ENCODE data around the gene AKAP6. TPM values are rescaled to one million over a fixed set of nuclear protein-coding genes. Genes with fewer than 3 reads are reported as not detected.

The AKAP6 gene
- total RNA-seq, 1 experiment from 2014 or later, result 1.1 TPM

DNA sequence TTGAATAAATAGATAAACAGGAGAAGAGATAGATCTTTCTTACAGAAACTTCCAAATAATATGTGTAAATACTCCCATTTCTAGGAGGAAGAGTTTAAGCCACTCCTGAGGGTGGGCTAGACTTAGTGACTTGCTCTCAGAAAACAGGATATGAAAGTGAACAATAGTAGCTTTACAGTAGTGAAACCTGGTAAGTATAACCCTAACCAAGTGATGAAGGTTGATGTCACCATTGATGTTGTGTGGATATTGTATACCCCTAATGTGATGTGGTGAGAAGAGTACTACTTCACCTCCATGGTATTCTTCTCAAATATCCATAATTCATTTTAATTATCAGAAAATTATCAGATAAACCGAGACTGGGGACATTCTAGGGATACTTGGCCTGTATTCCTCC lies 20.9 kb downstream of the AKAP6 start:
- no CpG with 5 or more reads among the region's 1 CpG for WGBS (ENCODE audit: extremely low coverage, insufficient read length, low lambda C conversion rate)

More for the DNA sequence above, 20.9 kb downstream of the AKAP6 start:
- no peak for DNase-seq
- H3K79me2 ChIP-seq (ENCODE audit: insufficient read depth, low read length), result no peaks in the 10 kb centered on the region
- no peak overlapping the region for H2AFZ ChIP-seq (ENCODE audit: low read length)
- no peaks in the 10 kb centered on the region for H3K79me1 ChIP-seq (ENCODE audit: insufficient read depth, low read depth, low read length, poor library complexity, severe bottlenecking)
- no peak overlapping the region for H2BK15ac ChIP-seq (ENCODE audit: low read depth, low read length)
- no peak overlapping the region for H3K4ac ChIP-seq (ENCODE audit: low read depth, low read length)
- TF ChIP-seq, protein P1, sequence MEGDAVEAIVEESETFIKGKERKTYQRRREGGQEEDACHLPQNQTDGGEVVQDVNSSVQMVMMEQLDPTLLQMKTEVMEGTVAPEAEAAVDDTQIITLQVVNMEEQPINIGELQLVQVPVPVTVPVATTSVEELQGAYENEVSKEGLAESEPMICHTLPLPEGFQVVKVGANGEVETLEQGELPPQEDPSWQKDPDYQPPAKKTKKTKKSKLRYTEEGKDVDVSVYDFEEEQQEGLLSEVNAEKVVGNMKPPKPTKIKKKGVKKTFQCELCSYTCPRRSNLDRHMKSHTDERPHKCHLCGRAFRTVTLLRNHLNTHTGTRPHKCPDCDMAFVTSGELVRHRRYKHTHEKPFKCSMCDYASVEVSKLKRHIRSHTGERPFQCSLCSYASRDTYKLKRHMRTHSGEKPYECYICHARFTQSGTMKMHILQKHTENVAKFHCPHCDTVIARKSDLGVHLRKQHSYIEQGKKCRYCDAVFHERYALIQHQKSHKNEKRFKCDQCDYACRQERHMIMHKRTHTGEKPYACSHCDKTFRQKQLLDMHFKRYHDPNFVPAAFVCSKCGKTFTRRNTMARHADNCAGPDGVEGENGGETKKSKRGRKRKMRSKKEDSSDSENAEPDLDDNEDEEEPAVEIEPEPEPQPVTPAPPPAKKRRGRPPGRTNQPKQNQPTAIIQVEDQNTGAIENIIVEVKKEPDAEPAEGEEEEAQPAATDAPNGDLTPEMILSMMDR (conservative IDR thresholded peaks at IDR 0.05), result no peak
- H3K4me1 ChIP-seq (ENCODE audit: insufficient read depth, low read length), result no peaks in the 10 kb centered on the region; the same call in 1 of the 2 replicates
- Mint-ChIP-seq H3K9me3 (peaks cover 0 to 3% of the 10 kb centered on the region in 2 experiments; a peak in 2 of 5 replicates), H3K4me3 (no peak overlapping the region), H3K27ac (no peak overlapping the region), H3K27me3 (ENCODE audit: low read depth) (no peaks in the 10 kb centered on the region), H3K36me3 (ENCODE audit: insufficient read depth in 1 of 3, low read depth in 3 of 3) (no peaks in the 10 kb centered on the region; a peak in 1 of 7 replicates), H3K4me1 (peaks cover 3 to 6% of the 10 kb centered on the region in 2 experiments; a peak in 3 of 4 replicates)
- no peak overlapping the region for H3K14ac ChIP-seq (ENCODE audit: insufficient read depth, low read length)
- H4K91ac ChIP-seq (ENCODE audit: insufficient read length, low read depth, low read length), result no peak overlapping the region
- H2BK20ac ChIP-seq (ENCODE audit: low read depth, low read length, poor library complexity, severe bottlenecking), result no peak overlapping the region
- H4K20me1 ChIP-seq (ENCODE audit: control insufficient read depth, insufficient read depth, insufficient read length), result no peaks in the 10 kb centered on the region
- H3T11ph ChIP-seq (ENCODE audit: low read length), result no peak overlapping the region
- H3K56ac ChIP-seq (ENCODE audit: insufficient read length, low read depth, low read length), result no peak overlapping the region
- H2BK5ac ChIP-seq (ENCODE audit: insufficient read length, low read length), result no peak overlapping the region
- H4K5ac ChIP-seq (ENCODE audit: insufficient read length, low read depth, low read length), result no peak overlapping the region
- H3K23ac ChIP-seq (ENCODE audit: insufficient read length, low read depth, low read length), result no peak overlapping the region
- no peak overlapping the region for H2BK120ac ChIP-seq (ENCODE audit: low read depth, low read length, poor library complexity, severe bottlenecking)
- H2AK5ac ChIP-seq (ENCODE audit: insufficient read length, low read length), result no peak overlapping the region
- no peak overlapping the region for H3K9ac ChIP-seq (ENCODE audit: extremely low read depth, insufficient read length, low read length)
- no peak overlapping the region for H3K27ac ChIP-seq (ENCODE audit: insufficient read length, low read depth, low read length)
- no peak overlapping the region for H4K8ac ChIP-seq (replicated peaks; ENCODE audit: insufficient read length, low read depth, low read length)
- H3K18ac ChIP-seq (ENCODE audit: insufficient read length, low read depth, low read length), result no peak overlapping the region
- H2BK12ac ChIP-seq (ENCODE audit: insufficient read length, low read depth, low read length), result no peak overlapping the region
- H3K27me3 ChIP-seq (ENCODE audit: insufficient read depth, low read length), result no peaks in the 10 kb centered on the region
- H3K4me2 ChIP-seq (ENCODE audit: insufficient read depth, insufficient read length, low read length), result no peak overlapping the region
- H3K9me3 ChIP-seq (ENCODE audit: control insufficient read depth, low read depth, low read length), result no peaks in the 10 kb centered on the region
- H3K23me2 ChIP-seq (ENCODE audit: insufficient read length, low read depth, low read length, poor library complexity, severe bottlenecking), result no peaks in the 10 kb centered on the region

Measured in H9 (cell line).